ENCODE data around the gene ARSB. TPM values are rescaled to one million over a fixed set of nuclear protein-coding genes. Genes with fewer than 3 reads are reported as not detected.
"Not testable (repeated sequence)": the region's sequence is repeated elsewhere in the genome, so short reads cannot be mapped to it uniquely, and the experiment has no call there.

Gene ARSB
- total and polyA plus RNA-seq, 7 experiments from 2014 or later = 3.3 to 10.8 (median 4.8) TPM

DNA sequence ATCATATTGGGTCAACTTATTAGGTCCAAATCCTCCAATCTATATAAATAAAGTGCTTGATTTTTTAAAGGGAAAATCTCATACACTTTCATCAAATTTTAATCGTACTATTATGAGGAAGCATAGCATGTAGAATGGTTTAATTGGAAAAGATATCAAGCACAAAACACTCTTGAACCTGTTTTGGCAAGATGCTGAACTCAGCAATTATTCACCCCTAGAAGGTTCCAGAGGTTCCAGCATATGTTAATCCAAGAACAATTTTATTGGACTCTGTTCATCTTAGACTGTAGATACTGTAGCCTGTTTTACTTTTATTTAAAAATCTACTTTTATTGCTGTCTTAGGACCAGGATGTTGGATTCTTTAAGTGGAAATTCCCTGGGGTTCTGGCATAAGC lies 244.1 kb downstream of the ARSB start:
- ChIA-PET CTCF (no interaction called here), POLR2A (no interaction called here)
- Histone ChIP-seq H3K36me3 (ENCODE audit: control insufficient read depth in 2 of 3, insufficient read depth in 3 of 3, low read length in 3 of 3) (no peaks in the 10 kb centered on the region), H3K27me3 (ENCODE audit: control insufficient read depth in 2 of 2, insufficient read depth in 2 of 2, low read length in 2 of 2) (no peaks in the 10 kb centered on the region), H3K4me3 (ENCODE audit: low read length) (no peak overlapping the region), H3K4me1 (ENCODE audit: control insufficient read depth in 2 of 2, insufficient read depth in 2 of 2, low read length in 2 of 2) (no peaks in the 10 kb centered on the region), H3K27ac (ENCODE audit: low read depth, low read length) (no peak overlapping the region), H3K9me3 (ENCODE audit: control insufficient read depth in 2 of 3, low read length in 3 of 3) (no peaks in the 10 kb centered on the region)
- ATAC-seq = no peak
- no peak for DNase-seq
- peaks cover 5 to 22% (median 16%) of the 10 kb centered on the region in 5 donors for H3K27me3 Mint-ChIP-seq
- no peaks in the 10 kb centered on the region for H3K4me1 Mint-ChIP-seq
- no peak overlapping the region for H3K4me3 Mint-ChIP-seq
- no peaks in the 10 kb centered on the region for H3K9me3 Mint-ChIP-seq
- H3K36me3 Mint-ChIP-seq = no peaks in the 10 kb centered on the region
- intact Hi-C loops (cut with micrococcal nuclease) = no loop called here
- no peak overlapping the region for H3K27ac Mint-ChIP-seq

- intact Hi-C loops (cut with micrococcal nuclease) = no loop called here
- Histone ChIP-seq H3K9me3 (ENCODE audit: control insufficient read depth in 2 of 3, low read length in 3 of 3) (no peaks in the 10 kb centered on the region), H3K4me1 (ENCODE audit: control insufficient read depth in 2 of 2, insufficient read depth in 2 of 2, low read length in 2 of 2) (no peaks in the 10 kb centered on the region), H3K4me3 (ENCODE audit: low read length) (no peak overlapping the region), H3K27ac (ENCODE audit: low read depth, low read length) (no peak overlapping the region), H3K36me3 (ENCODE audit: control insufficient read depth in 2 of 3, insufficient read depth in 3 of 3, low read length in 3 of 3) (no peaks in the 10 kb centered on the region), H3K27me3 (ENCODE audit: control insufficient read depth in 2 of 2, insufficient read depth in 2 of 2, low read length in 2 of 2) (no peaks in the 10 kb centered on the region)
- no peaks in the 10 kb centered on the region for H3K4me1 Mint-ChIP-seq
- peaks cover 3 to 14% (median 7%) of the 10 kb centered on the region in 5 donors for H3K27me3 Mint-ChIP-seq
- ChIA-PET CTCF (no interaction called here), POLR2A (no interaction called here)
- no peaks in the 10 kb centered on the region for H3K36me3 Mint-ChIP-seq
- H3K4me3 Mint-ChIP-seq = no peak overlapping the region
- H3K9me3 Mint-ChIP-seq = peaks cover 0 to 3% (median 0%) of the 10 kb centered on the region in 11 donors
- no peak overlapping the region for H3K27ac Mint-ChIP-seq
- ATAC-seq (no peak), DNase-seq (no peak)
These were observed 246.3 kb downstream of the ARSB start for GRCh38 chr5:78738693-78739300.

DNA sequence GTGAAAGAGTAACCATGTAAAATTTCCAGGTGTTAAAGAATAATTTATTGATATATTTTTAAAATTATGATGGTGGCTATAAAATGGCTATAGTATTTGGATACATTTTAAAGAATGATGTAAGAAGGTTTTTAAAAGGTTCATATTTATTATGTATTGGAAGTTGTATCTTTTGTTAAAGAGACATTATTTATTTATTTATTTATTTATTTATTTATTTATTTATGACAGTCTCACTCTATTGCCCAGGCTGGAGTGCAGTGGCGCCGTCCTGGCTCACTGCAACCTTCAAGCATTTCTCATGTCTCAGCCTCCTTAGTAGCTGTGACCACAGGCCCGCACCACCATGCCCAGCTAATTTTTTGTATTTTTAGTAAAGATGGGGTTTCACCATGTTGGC lies 247.0 kb downstream of the ARSB start:
- Mint-ChIP-seq H3K36me3 (no peaks in the 10 kb centered on the region), H3K27me3 (peaks cover 0 to 8% (median 6%) of the 10 kb centered on the region in 5 donors), H3K9me3 (peaks cover 0 to 3% (median 0%) of the 10 kb centered on the region in 11 donors), H3K4me1 (no peaks in the 10 kb centered on the region), H3K4me3 (no peak overlapping the region), H3K27ac (no peak overlapping the region)
- Histone ChIP-seq H3K27me3 (ENCODE audit: control insufficient read depth in 2 of 2, insufficient read depth in 2 of 2, low read length in 2 of 2) (no peaks in the 10 kb centered on the region), H3K4me3 (ENCODE audit: low read length) (no peak overlapping the region), H3K4me1 (ENCODE audit: control insufficient read depth in 2 of 2, insufficient read depth in 2 of 2, low read length in 2 of 2) (no peaks in the 10 kb centered on the region), H3K9me3 (ENCODE audit: control insufficient read depth in 2 of 3, low read length in 3 of 3) (no peaks in the 10 kb centered on the region), H3K36me3 (ENCODE audit: control insufficient read depth in 2 of 3, insufficient read depth in 3 of 3, low read length in 3 of 3) (no peaks in the 10 kb centered on the region), H3K27ac (ENCODE audit: low read depth, low read length) (no peak overlapping the region)
- no peak for ATAC-seq
- DNase-seq = no peak
- intact Hi-C loops (cut with micrococcal nuclease) = no loop called here
- ChIA-PET CTCF (no interaction called here), POLR2A (no interaction called here)

DNA sequence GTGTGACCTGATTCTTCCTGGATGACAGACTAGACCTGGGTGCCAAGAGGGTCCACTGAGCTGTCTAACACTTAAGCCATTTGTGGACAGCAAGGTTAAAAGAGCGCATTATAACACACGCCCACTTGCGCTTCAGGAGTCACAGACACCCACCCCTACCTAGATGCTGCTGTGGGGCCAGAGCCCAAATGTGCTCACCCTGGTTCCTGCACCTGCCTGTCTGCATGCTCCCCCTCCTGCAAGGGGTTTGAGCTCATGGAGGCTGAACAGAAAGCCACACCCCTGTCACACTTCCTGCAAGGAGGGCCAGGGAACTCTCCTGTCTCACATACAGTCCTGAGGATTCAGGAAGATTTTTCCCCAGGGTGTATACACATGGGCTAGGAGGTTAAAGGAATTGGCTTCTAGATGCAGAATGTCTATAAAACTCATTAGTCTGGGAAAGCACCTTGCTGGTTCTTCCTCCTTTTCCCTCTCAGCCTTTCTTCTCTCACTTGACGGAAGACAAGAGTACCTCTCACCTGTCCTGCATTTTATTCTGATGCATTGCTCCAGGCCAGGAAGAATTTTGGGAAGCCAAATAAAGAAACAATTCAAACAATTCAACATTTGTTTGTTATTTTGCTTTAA lies 249.2 kb downstream of the ARSB start:
- no peak overlapping the region for H3K27ac Mint-ChIP-seq
- no peaks in the 10 kb centered on the region for H3K27me3 ChIP-seq (ENCODE audit: control insufficient read depth in 2 of 2, insufficient read depth in 2 of 2, low read length in 2 of 2)
- no peak for ATAC-seq
- CTCF ChIA-PET = no interaction called here
- intact Hi-C loops (cut with micrococcal nuclease) = no loop called here
- H3K4me1 ChIP-seq (ENCODE audit: control insufficient read depth in 2 of 2, insufficient read depth in 2 of 2, low read length in 2 of 2) = no peaks in the 10 kb centered on the region
- peaks cover 0 to 7% (median 5%) of the 10 kb centered on the region in 5 donors for H3K27me3 Mint-ChIP-seq
- H3K36me3 Mint-ChIP-seq = no peaks in the 10 kb centered on the region
- no peaks in the 10 kb centered on the region for H3K4me1 Mint-ChIP-seq
- no peak overlapping the region for H3K4me3 Mint-ChIP-seq
- H3K36me3 ChIP-seq (ENCODE audit: control insufficient read depth in 2 of 3, insufficient read depth in 3 of 3, low read length in 3 of 3) = no peaks in the 10 kb centered on the region
- H3K4me3 ChIP-seq (ENCODE audit: low read length) = no peak overlapping the region
- no peak overlapping the region for H3K27ac ChIP-seq (ENCODE audit: low read depth, low read length)
- POLR2A ChIA-PET = no interaction called here
- peaks cover 0 to 3% (median 0%) of the 10 kb centered on the region in 11 donors for H3K9me3 Mint-ChIP-seq
- no peaks in the 10 kb centered on the region for H3K9me3 ChIP-seq (ENCODE audit: control insufficient read depth in 2 of 3, low read length in 3 of 3)
- DNase-seq = no peak

GRCh38 chr5:78734950-78735349 lies 250.2 kb downstream of the ARSB start:
- ChIA-PET POLR2A (no interaction called here), CTCF (no interaction called here)
- no peaks in the 10 kb centered on the region for H3K4me1 ChIP-seq (ENCODE audit: control insufficient read depth in 2 of 2, insufficient read depth in 2 of 2, low read length in 2 of 2)
- Mint-ChIP-seq H3K9me3 (peaks cover 0 to 5% (median 0%) of the 10 kb centered on the region in 11 donors), H3K36me3 (no peaks in the 10 kb centered on the region), H3K27me3 (peaks cover 0 to 7% (median 5%) of the 10 kb centered on the region in 5 donors), H3K4me3 (no peak overlapping the region), H3K4me1 (no peaks in the 10 kb centered on the region), H3K27ac (no peak overlapping the region)
- H3K27ac ChIP-seq (ENCODE audit: low read depth, low read length) = no peak overlapping the region
- intact Hi-C loops (cut with micrococcal nuclease) = no loop called here
- H3K9me3 ChIP-seq (ENCODE audit: control insufficient read depth in 2 of 3, low read length in 3 of 3) = no peaks in the 10 kb centered on the region
- ATAC-seq (no peak), DNase-seq (no peak)
- H3K4me3 ChIP-seq (ENCODE audit: low read length) = no peak overlapping the region
- H3K36me3 ChIP-seq (ENCODE audit: control insufficient read depth in 2 of 3, insufficient read depth in 3 of 3, low read length in 3 of 3) = no peaks in the 10 kb centered on the region
- no peaks in the 10 kb centered on the region for H3K27me3 ChIP-seq (ENCODE audit: control insufficient read depth in 2 of 2, insufficient read depth in 2 of 2, low read length in 2 of 2)

- H3K4me1 Mint-ChIP-seq = no peaks in the 10 kb centered on the region
- H3K36me3 Mint-ChIP-seq = no peaks in the 10 kb centered on the region
- H3K9me3 Mint-ChIP-seq = peaks cover 0 to 5% (median 0%) of the 10 kb centered on the region in 11 donors
- no peaks in the 10 kb centered on the region for H3K9me3 ChIP-seq (ENCODE audit: control insufficient read depth in 2 of 3, low read length in 3 of 3)
- no peak overlapping the region for H3K4me3 ChIP-seq (ENCODE audit: low read length)
- no peaks in the 10 kb centered on the region for H3K4me1 ChIP-seq (ENCODE audit: control insufficient read depth in 2 of 2, insufficient read depth in 2 of 2, low read length in 2 of 2)
- ChIA-PET POLR2A (no interaction called here), CTCF (no interaction called here)
- no peak for DNase-seq
- H3K27ac ChIP-seq (ENCODE audit: low read depth, low read length) = no peak overlapping the region
- H3K27ac Mint-ChIP-seq = no peak overlapping the region
- intact Hi-C loops (cut with micrococcal nuclease) = no loop called here
- H3K27me3 ChIP-seq (ENCODE audit: control insufficient read depth in 2 of 2, insufficient read depth in 2 of 2, low read length in 2 of 2) = no peaks in the 10 kb centered on the region
- H3K36me3 ChIP-seq (ENCODE audit: control insufficient read depth in 2 of 3, insufficient read depth in 3 of 3, low read length in 3 of 3) = no peaks in the 10 kb centered on the region
- H3K4me3 Mint-ChIP-seq = no peak overlapping the region
- no peak for ATAC-seq
- peaks cover 0 to 5% (median 4%) of the 10 kb centered on the region in 5 donors for H3K27me3 Mint-ChIP-seq
These were observed 250.8 kb downstream of the ARSB start for GRCh38 chr5:78734094-78734845.

DNA sequence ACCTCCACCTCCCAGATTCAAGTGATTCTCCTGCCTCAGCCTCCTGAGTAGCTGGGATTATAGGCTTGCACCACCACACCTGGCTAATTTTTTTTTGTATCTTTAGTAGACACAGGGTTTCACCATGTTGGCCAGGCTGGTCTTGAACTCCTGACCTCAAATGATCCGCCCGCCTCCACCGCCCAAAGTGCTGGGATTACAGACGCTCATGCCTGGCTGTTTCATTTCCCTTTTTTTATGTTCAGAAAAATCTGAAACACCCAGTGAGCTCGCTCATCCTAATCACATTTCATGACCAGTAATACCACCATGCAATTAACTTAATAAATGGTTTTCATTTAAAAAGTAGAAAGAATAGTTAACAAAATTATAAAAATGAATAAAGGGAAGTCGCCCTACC lies 252.4 kb downstream of the ARSB start:
- H3K27me3 Mint-ChIP-seq; H3K27ac ChIP-seq (ENCODE audit: low read depth, low read length); H3K36me3 ChIP-seq (ENCODE audit: control insufficient read depth in 2 of 3, insufficient read depth in 3 of 3, low read length in 3 of 3); CTCF ChIA-PET; DNase-seq; H3K27me3 ChIP-seq (ENCODE audit: control insufficient read depth in 2 of 2, insufficient read depth in 2 of 2, low read length in 2 of 2); POLR2A ChIA-PET; H3K4me1 Mint-ChIP-seq; H3K9me3 Mint-ChIP-seq; H3K4me3 ChIP-seq (ENCODE audit: low read length); H3K4me3 Mint-ChIP-seq; H3K9me3 ChIP-seq (ENCODE audit: control insufficient read depth in 2 of 3, low read length in 3 of 3); H3K36me3 Mint-ChIP-seq; ATAC-seq; H3K27ac Mint-ChIP-seq; intact Hi-C loops (cut with micrococcal nuclease); H3K4me1 ChIP-seq (ENCODE audit: control insufficient read depth in 2 of 2, insufficient read depth in 2 of 2, low read length in 2 of 2): not testable (repeated sequence)

All from naive thymus-derived CD4-positive, alpha-beta T cell (primary cell).